GM21786 (cell line): Measurements from ENCODE around the gene NDUFAF8.
"Not testable (repeated sequence)": the region's sequence is repeated elsewhere in the genome, so short reads cannot be mapped to it uniquely, and the experiment has no call there.

Experiments used
- ATAC-seq: cut with Tn5 transposase; IDR thresholded peaks from one replicate; pipeline ENCODE4 v1.9.1; 2021; ENCODE audit not compliant: unreplicated experiment

The NDUFAF8 gene

GRCh38 chr17:81222906-81223761 is 16.0 kb upstream of the NDUFAF8 start, which contains the start of gene CEP131:
Gene CEP131, minus strand, starts transcription at chr17:81222965. Its CDS starts 2,909 bp downstream, at chr17:81220056.
- peak; percentile 93 for ATAC-seq

DNA sequence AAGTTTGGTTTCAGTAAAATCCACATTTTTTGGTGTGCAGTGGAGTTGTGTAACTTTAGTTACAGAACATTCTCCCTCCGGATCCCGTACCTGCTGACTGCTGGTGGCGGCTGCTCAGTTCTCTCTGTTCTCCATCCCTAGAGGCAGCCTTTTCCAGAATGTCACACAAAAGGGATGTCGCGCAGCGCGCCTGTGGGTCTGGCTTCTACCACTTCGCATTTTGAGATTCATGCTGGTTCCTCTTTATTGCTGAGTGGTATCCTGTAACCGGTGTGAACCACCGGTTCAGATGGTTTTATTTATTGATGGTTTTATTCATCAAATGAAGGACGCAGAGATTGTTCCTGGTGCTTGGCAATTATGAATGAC is 15.4 kb upstream of the NDUFAF8 start:
- no peak for ATAC-seq

DNA sequence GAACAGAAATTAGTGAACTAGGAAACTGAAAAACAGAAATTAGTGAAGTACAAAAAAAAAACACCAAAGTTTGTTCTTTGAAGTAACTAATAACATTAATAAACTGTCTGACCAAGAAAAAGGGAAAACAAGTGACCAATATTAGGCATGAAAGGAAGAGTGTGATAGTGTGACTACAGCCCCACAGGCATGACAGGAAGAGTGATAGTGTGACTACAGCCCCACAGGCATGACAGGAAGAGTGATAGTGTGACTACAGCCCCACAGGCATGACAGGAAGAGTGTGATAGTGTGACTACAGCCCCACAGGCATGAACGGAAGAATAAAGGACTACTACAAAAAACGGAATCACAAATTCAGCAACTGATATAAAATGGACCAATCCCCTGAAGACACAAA is 11.5 kb upstream of the NDUFAF8 start:
- ATAC-seq, result not testable (repeated sequence)

GRCh38 chr17:81228420-81228819 is 10.7 kb upstream of the NDUFAF8 start:
- ATAC-seq, result no peak

DNA sequence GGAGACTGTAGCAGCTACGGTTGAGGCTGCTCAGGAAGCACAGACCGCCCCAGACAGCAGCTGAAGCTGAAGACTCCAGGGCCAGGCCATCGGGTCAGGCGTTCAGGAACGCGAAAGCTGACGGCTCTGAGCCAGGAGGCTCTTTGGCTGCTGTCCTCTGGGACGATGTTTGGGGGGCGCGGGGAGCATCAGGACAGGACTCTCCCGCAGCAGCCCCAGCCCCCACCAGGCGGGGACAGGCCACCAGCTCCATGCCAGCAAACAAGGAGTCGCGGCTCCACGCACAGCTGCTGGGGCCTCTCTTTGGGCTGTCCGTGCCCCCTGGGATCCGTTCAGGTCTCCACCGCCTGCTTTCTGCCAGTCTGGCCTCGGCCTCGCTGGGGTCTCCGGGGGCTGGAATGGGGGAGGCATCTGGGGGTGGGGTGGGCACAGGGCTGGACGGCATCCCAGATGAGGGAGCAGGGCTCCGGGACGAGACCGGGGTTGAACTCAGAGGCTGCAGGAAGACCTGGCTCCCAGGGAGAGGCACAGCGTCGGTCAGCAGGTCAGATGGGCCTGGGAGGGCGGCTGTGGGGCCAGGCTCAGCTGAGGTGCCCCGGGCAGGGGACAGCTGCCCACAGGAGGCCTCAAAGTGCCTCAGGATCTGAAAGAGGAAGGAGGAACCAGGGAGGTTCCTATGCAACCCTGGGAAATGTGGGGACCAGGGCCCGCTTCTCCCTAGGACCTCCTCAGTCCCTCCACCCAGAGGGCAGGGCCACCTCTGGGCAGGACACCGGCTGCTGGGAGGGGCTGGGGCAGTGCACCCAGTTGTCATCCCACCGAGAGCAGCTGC is 10.1 kb upstream of the NDUFAF8 start:
- ATAC-seq, result no peak

DNA sequence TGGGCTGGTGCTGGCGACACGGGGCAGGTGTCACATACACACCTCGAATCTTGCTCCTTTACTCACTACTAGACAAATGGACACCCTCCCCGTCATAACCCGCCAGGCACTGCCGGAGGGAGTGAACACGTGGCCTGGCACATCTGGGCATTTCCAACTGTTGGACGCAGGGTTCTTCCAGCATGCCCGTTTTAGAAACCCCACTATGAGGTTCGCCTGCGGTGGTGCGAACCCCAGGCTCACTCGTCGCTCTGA is 9.5 kb upstream of the NDUFAF8 start:
- no peak for ATAC-seq

GRCh38 chr17:81230043-81230820 is 8.9 kb upstream of the NDUFAF8 start:
- ATAC-seq, result no peak

- no peak for ATAC-seq
These were observed 7.9 kb upstream of the NDUFAF8 start for GRCh38 chr17:81231121-81231645.

DNA sequence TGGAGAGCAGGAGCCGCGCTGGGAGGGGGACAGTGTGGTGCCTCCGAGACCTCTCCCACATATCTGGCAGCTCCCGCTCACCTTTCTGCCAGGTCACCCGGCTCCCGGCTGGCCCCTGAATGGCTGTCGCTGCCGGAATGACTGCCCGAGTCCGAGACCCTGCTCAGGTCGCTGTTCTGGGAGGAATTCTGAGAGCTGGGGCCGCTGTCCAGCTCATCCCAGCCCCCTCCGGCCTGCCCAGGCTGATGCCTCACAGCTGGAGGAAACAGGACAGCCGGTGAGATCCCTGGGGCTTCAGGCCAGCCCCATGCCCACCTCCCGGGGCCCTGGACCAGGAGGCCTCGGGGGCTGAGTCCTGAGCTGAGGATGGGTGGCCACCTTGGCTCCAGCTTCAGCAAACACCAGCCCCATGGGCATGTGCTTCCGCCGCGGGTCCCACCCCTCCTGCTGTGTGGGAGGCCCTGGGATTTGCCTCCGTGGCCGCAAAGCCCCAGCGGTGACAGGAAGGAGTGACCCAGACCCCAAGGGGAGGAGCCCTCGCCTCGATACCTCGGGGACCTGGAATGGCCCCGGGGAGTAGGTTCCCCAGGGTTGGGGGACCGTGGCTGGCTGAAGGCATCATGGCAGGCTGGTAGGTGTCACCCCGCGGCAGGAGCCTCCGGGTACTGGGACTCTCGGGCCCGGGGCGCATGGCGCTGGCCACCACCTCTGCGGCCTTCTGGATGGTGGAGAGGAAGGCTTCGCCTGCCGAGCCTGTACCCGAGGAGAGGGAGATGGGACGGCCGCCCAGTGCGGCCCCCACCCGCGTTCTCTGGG is 7.1 kb upstream of the NDUFAF8 start:
- no peak for ATAC-seq

DNA sequence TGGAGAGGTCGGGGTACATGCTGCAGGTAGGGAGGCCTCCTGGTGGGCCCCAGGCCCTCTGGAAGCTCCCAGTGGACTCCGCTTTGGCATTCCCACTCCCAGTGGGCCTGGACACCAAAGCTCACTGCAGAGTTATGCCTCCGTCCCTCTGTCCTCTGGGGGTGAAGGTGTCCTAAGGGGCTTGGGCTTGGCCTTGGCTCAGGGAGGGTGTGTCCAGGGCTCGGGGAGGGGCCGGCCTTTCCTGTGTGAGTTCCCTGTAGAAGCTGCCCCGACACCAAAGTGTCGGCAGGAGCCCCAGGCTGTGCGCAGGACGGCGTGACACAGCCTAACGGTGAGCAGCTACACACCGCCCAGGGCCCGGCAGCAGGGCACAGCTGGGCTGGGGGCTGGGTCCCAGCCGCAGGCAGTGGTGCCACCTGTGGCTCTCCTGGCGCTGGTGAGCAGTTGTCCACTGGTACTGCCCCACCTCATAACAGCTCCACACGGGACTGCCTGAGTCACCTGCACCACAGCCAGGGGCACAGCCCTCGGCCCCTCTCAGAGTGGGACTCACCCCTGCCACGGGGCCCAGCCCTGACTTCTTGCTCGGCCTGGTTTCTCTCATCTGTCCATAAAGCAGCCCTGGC is 6.4 kb upstream of the NDUFAF8 start:
- ATAC-seq, result no peak

GRCh38 chr17:81233316-81233715 is 5.8 kb upstream of the NDUFAF8 start:
- ATAC-seq, result no peak

DNA sequence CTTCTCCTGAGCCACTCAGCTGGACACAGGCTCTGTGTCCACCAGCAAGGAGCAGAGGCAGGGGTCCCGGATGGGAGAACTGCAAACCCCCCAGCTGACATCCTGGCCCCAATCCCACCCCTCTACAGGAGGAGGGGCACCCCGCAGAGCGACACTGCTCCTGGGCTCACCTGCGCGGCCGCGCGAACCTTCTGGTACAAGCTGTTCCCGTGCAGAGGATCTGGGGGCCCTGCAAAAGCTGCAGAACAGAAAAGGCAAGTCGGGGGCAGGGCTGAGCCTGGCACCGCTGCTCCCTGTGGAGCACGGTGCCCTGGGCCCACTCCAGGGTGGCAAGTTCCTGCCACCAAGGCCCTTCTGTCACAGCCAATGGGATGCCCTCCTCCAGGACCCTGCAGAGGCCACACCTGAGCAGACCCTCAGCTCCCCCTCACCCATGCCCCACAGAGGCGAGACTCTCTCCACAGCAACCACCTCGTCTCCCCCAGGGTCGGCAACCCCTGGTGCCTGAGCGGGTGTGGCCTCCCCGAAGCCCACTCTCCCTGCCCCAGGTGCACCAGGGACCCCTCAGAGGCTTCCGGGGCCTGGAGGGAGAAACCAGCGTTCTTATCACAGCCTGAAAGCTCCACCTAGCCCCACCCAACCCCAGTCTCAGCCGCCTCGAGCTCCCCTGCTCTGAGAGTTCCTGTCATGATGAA is 5.2 kb upstream of the NDUFAF8 start:
- ATAC-seq, result no peak

DNA sequence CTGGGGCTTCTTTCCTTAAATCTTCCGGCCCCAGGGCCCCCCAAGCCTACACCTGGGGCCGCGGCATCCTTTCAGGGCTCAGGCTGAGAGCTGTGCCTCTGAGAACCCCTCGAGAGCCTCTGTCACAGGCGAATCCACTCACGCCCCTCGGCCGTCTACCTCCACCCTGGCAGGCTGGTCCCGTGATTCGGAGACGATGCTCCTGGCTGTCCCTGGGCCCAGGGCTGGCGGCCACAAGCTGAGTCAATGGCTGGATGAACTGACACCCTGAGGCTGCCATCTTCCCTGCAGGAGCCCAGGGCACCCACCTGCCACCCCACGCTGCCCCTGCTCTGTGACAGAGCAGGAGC is 4.6 kb upstream of the NDUFAF8 start:
- ATAC-seq, result no peak

- ATAC-seq, result no peak
These were observed 3.9 kb upstream of the NDUFAF8 start for GRCh38 chr17:81234940-81235821.

GRCh38 chr17:81235822-81236740 is 3.0 kb upstream of the NDUFAF8 start:
- ATAC-seq, result no peak

DNA sequence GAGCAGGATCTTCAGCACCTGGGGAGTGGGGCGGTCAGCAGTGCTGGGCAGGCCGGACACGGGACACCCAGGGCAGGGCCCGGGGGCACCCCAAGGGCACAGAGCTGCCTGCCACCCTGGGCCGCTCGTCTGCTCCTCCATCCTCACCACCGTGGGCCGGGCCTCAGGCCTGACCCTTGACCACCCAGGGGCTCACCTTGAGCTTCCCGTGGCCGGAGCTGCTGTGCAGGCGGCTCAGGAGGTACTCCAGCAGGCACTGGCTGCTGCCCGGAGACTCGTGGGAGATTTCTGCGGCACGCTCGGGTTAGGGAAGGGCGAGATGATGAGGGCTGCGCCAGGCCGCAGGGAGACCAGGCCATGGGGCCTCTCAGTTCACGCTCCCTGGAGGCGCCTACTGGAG is 2.3 kb upstream of the NDUFAF8 start:
- ATAC-seq, result no peak
